H1 (cell line): ENCODE results near the gene ZNF408. TPM values are rescaled to one million over a fixed set of nuclear protein-coding genes. Genes with fewer than 3 reads are reported as not detected.

ENCODE experiments used
- BACH1 ChIP-seq: IDR thresholded peaks from 2 replicates; pipeline ENCODE4 v1.6.1; 2012; ENCODE audit warnings: low read length, improper control_type of control experiment
- CBX8 ChIP-seq: fragments of 300-800, 300-1000 bp; sonication (generic); IDR thresholded peaks from 2 replicates; pipeline ENCODE4 v1.7.1; 2016; ENCODE audit warnings: low read depth, low read length, borderline replicate concordance
- CHD7 ChIP-seq: fragments of 300-600 bp; sonication (generic); IDR thresholded peaks from 2 replicates; pipeline ENCODE4 v1.7.1; 2012; ENCODE audit warnings: low read length, moderate library complexity, mild to moderate bottlenecking, inconsistent platforms; ENCODE audit not compliant: insufficient replicate concordance
- HDAC6 ChIP-seq: IDR thresholded peaks from one replicate; pipeline ENCODE4 v1.7.1; 2012; ENCODE audit warnings: low read depth, mild to moderate bottlenecking, inconsistent platforms, low read length, moderate library complexity
- PHF8 ChIP-seq: fragments of 200-600 bp; sonication (generic); conservative IDR thresholded peaks from 2 replicates; pipeline ENCODE4 v1.7.1; 2012; ENCODE audit warnings: low read depth, mild to moderate bottlenecking, inconsistent platforms, low read length, moderate library complexity
- POLR2AphosphoS5 ChIP-seq: IDR thresholded peaks from 2 replicates; pipeline ENCODE4 v1.6.1; 2011; ENCODE audit warnings: low read depth, low read length
- SP1 ChIP-seq: IDR thresholded peaks from 2 replicates; pipeline ENCODE4 v1.6.1; 2011; ENCODE audit warnings: low read depth, low read length
- polyA plus RNA-seq, 7 experiments: library from polyadenylated mRNA; depleted of rRNA in 3 of 7; stranded (reverse) in 5 of 7; unstranded in 2 of 7; fragments of >200 nt in 5 of 7; fragments of 200-250 nt in 2 of 7; gene quantifications; 1 replicate in 5 of 7; 2 replicates in 1 of 7; 4 replicates in 1 of 7; pipeline versions ENCODE4 v1.2.1 to v1.2.3, GENCODE V29; 2011 to 2013; ENCODE audit warnings: missing spikeins in 2 of 7, mixed read lengths in 2 of 7
- total RNA-seq: library from RNA; stranded (reverse); fragmentation: NEBNext Ultra II Directional; extraction: Animal tissue kit (Norgen Biotek cat#: 25700); gene quantifications from 2 replicates; pipeline ENCODE4 v1.2.1, GENCODE V29; 2021

Gene ZNF408
- total and polyA plus RNA-seq, 2 of the 8 experiments (the other 6 are each of a cell fraction or from before 2014, with no cell fraction given) = 10.7 to 11.0 TPM

- no peak for TF ChIP-seq CHD7
- no peak for TF ChIP-seq SP1
- no peak for TF ChIP-seq BACH1
- TF ChIP-seq CBX8 = no peak
- TF ChIP-seq PHF8 = no peak
- TF ChIP-seq POLR2AphosphoS5 = no peak
- no peak for TF ChIP-seq HDAC6
Measured at GRCh38 chr11:46731545-46731944, 30.7 kb downstream of the ZNF408 start (continued).
